HEK293 (cell line): ENCODE measurements around the gene PDE1C.

Source experiments
- CTCF ChIA-PET: fragments of 350-600 bp; formaldehyde crosslinking; extraction: SDS; loops from one replicate; lab custom pipeline; 2021; ENCODE audit warnings: antibody characterized with exemption; lab: Yijun Ruan, JAX
- POLR2A ChIA-PET: fragments of 300-600 bp; formaldehyde crosslinking; extraction: SDS; loops from one replicate; lab custom pipeline; 2020; ENCODE audit warnings: antibody characterized with exemption, inconsistent platforms; lab: Yijun Ruan, JAX
- H3K27ac ChIP-seq: fragments of 200-500 bp; sonication (Bioruptor generic); 2 replicates; pipeline ENCODE4 v1.5.1; 2014; ENCODE audit warnings: low read depth, low read length, control low read depth, inconsistent platforms; ENCODE audit errors: extremely low read depth
- H3K36me3 ChIP-seq, 2 experiments: fragments of 200-500 bp in 1 of 2; sonication (Bioruptor generic) in 1 of 2; 1 replicate in 1 of 2; 2 replicates in 1 of 2; pipeline ENCODE4 v1.5.1; 2014 to 2017; ENCODE audit warnings: inconsistent platforms in 2 of 2, low read length in 2 of 2; ENCODE audit not compliant: control insufficient read depth in 2 of 2, insufficient read depth in 1 of 2
- H3K4me1 ChIP-seq: fragments of 200-500 bp; sonication (Bioruptor generic); 2 replicates; pipeline ENCODE4 v1.5.1; 2014; ENCODE audit warnings: mild to moderate bottlenecking, low read length, inconsistent platforms; ENCODE audit not compliant: control insufficient read depth, insufficient read depth
- H3K4me3 ChIP-seq: 2 replicates; pipeline ENCODE4 v1.5.1; 2011; ENCODE audit warnings: low read depth, mild to moderate bottlenecking, control low read depth, low read length, moderate library complexity
- H3K9me3 ChIP-seq: fragments of 200-500 bp; sonication (Bioruptor generic); 2 replicates; pipeline ENCODE4 v1.5.1; 2014; ENCODE audit warnings: low read depth, low read length, inconsistent platforms; ENCODE audit not compliant: control insufficient read depth, insufficient read depth
- EGR2 ChIP-seq: fragments of 450-650 bp; formaldehyde crosslinking; IDR thresholded peaks from 2 replicates; pipeline ENCODE4 v1.5.1; 2016; ENCODE audit warnings: low read depth, missing biosample characterization, missing genetic modification characterization
- KLF9 ChIP-seq: fragments of 450-650 bp; formaldehyde crosslinking; IDR thresholded peaks from 2 replicates; pipeline ENCODE4 v1.5.1; 2016; ENCODE audit warnings: missing biosample characterization, missing genetic modification characterization, low read depth
- PRDM1 ChIP-seq: fragments of 450-650 bp; formaldehyde crosslinking; IDR thresholded peaks from 2 replicates; pipeline ENCODE4; 2016; ENCODE audit warnings: missing biosample characterization, missing genetic modification characterization
- YY1 ChIP-seq: fragments of 450-650 bp; formaldehyde crosslinking; IDR thresholded peaks from 2 replicates; pipeline ENCODE4 v1.5.1; 2018; ENCODE audit warnings: missing biosample characterization, missing genetic modification characterization
- ZBTB17 ChIP-seq: fragments of 450-650 bp; formaldehyde crosslinking; IDR thresholded peaks from 2 replicates; pipeline ENCODE4 v1.5.1; 2016; ENCODE audit warnings: missing biosample characterization, missing genetic modification characterization
- ZNF174 ChIP-seq: fragments of 450-650 bp; formaldehyde crosslinking; IDR thresholded peaks from 2 replicates; pipeline ENCODE4 v1.5.0; 2017; ENCODE audit warnings: missing biosample characterization, mild to moderate bottlenecking, missing genetic modification characterization
- ZNF211 ChIP-seq: fragments of 450-650 bp; formaldehyde crosslinking; IDR thresholded peaks from 2 replicates; pipeline ENCODE4 v1.5.1; 2016; ENCODE audit warnings: low read depth, missing biosample characterization, missing genetic modification characterization
- ZNF221 ChIP-seq: fragments of 450-650 bp; formaldehyde crosslinking; IDR thresholded peaks from 2 replicates; pipeline ENCODE4 v1.5.1; 2017; ENCODE audit warnings: missing biosample characterization, missing genetic modification characterization, borderline replicate concordance
- ZNF23 ChIP-seq: fragments of 450-650 bp; formaldehyde crosslinking; IDR thresholded peaks from 2 replicates; pipeline ENCODE4 v1.5.1; 2016; ENCODE audit warnings: missing biosample characterization, missing genetic modification characterization, borderline replicate concordance
- ZNF37A ChIP-seq: fragments of 450-650 bp; IDR thresholded peaks from 2 replicates; pipeline ENCODE4 v1.5.1; 2018; ENCODE audit warnings: missing biosample characterization, missing genetic modification characterization
- ZNF510 ChIP-seq: fragments of 450-650 bp; formaldehyde crosslinking; IDR thresholded peaks from 2 replicates; pipeline ENCODE4 v1.5.1; 2018; ENCODE audit warnings: mild to moderate bottlenecking, missing genetic modification characterization, missing biosample characterization; ENCODE audit not compliant: insufficient replicate concordance
- ZNF571 ChIP-seq: fragments of 450-650 bp; formaldehyde crosslinking; IDR thresholded peaks from 2 replicates; pipeline ENCODE4 v1.5.0; 2017; ENCODE audit warnings: missing biosample characterization, missing genetic modification characterization
- ZNF623 ChIP-seq: fragments of 450-650 bp; formaldehyde crosslinking; IDR thresholded peaks from 2 replicates; pipeline ENCODE4 v1.5.1; 2016; ENCODE audit warnings: missing biosample characterization, missing genetic modification characterization
- ZNF624 ChIP-seq: fragments of 450-650 bp; formaldehyde crosslinking; IDR thresholded peaks from 2 replicates; pipeline ENCODE4 v1.5.1; 2017; ENCODE audit warnings: missing biosample characterization, missing genetic modification characterization
- ZNF830 ChIP-seq: fragments of 450-650 bp; IDR thresholded peaks from 2 replicates; pipeline ENCODE4 v1.5.0; 2018; ENCODE audit warnings: missing biosample characterization, missing genetic modification characterization, low read depth, mild to moderate bottlenecking, moderate library complexity
- ZSCAN30 ChIP-seq: fragments of 450-650 bp; IDR thresholded peaks from 2 replicates; pipeline ENCODE4 v1.5.1; 2018; ENCODE audit warnings: missing biosample characterization, mild to moderate bottlenecking, missing genetic modification characterization, moderate library complexity
- TF ChIP-seq, protein P1 (sequence below): fragments of 450-650 bp; formaldehyde crosslinking; IDR thresholded peaks from 2 replicates; pipeline ENCODE4 v1.5.1; 2016; ENCODE audit warnings: missing biosample characterization, missing genetic modification characterization
- TF ChIP-seq, protein P2 (sequence below): fragments of 450-650 bp; formaldehyde crosslinking; IDR thresholded peaks from 2 replicates; pipeline ENCODE4 v1.5.1; 2016; ENCODE audit warnings: missing biosample characterization, missing genetic modification characterization
- TF ChIP-seq, protein P3 (sequence below): fragments of 450-650 bp; formaldehyde crosslinking; IDR thresholded peaks from 2 replicates; pipeline ENCODE4 v1.5.1; 2016; ENCODE audit warnings: missing biosample characterization, missing genetic modification characterization
- TF ChIP-seq, protein P4 (sequence below): fragments of 450-650 bp; IDR thresholded peaks from 2 replicates; pipeline ENCODE4 v1.5.1; 2018; ENCODE audit warnings: missing biosample characterization, missing genetic modification characterization
- TF ChIP-seq, protein P5 (sequence below): fragments of 450-650 bp; formaldehyde crosslinking; optimal IDR thresholded peaks from 2 replicates; pipeline ENCODE3; 2016; ENCODE audit warnings: missing biosample characterization, mild to moderate bottlenecking, missing genetic modification characterization
- TF ChIP-seq, protein P6 (sequence below): fragments of 450-650 bp; formaldehyde crosslinking; IDR thresholded peaks from 2 replicates; pipeline ENCODE4; 2016; ENCODE audit warnings: missing biosample characterization, missing genetic modification characterization

PDE1C gene

DNA sequence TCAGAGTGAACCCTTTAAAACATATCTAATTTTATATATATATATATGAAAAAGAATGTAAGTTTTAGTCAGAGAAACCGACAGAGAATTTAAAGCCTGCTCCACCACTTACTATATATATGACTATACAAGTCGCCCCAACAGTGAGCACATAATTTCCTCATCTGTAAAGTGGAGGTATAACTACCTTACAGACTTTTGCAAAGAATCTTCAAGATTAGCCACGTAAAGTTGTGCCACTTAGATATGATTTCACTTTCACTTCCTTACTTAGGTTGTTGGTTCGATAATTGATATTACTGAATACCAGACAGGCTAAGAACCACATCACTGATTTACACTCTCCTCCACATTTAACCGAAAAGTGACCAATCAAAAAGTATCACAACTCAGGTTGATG lies 94.7 kb downstream of the PDE1C start:
- ChIA-PET POLR2A (no interaction called here), CTCF (no interaction called here)
- no peaks in the 10 kb centered on the region for H3K36me3 ChIP-seq
- no peak for TF ChIP-seq YY1 (tag by site-specific recombination)
- TF ChIP-seq, protein P1, sequence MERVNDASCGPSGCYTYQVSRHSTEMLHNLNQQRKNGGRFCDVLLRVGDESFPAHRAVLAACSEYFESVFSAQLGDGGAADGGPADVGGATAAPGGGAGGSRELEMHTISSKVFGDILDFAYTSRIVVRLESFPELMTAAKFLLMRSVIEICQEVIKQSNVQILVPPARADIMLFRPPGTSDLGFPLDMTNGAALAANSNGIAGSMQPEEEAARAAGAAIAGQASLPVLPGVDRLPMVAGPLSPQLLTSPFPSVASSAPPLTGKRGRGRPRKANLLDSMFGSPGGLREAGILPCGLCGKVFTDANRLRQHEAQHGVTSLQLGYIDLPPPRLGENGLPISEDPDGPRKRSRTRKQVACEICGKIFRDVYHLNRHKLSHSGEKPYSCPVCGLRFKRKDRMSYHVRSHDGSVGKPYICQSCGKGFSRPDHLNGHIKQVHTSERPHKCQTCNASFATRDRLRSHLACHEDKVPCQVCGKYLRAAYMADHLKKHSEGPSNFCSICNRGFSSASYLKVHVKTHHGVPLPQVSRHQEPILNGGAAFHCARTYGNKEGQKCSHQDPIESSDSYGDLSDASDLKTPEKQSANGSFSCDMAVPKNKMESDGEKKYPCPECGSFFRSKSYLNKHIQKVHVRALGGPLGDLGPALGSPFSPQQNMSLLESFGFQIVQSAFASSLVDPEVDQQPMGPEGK (tag by site-specific recombination), result no peak
- TF ChIP-seq ZBTB17 (tag by site-specific recombination), result no peak
- TF ChIP-seq, protein P2, sequence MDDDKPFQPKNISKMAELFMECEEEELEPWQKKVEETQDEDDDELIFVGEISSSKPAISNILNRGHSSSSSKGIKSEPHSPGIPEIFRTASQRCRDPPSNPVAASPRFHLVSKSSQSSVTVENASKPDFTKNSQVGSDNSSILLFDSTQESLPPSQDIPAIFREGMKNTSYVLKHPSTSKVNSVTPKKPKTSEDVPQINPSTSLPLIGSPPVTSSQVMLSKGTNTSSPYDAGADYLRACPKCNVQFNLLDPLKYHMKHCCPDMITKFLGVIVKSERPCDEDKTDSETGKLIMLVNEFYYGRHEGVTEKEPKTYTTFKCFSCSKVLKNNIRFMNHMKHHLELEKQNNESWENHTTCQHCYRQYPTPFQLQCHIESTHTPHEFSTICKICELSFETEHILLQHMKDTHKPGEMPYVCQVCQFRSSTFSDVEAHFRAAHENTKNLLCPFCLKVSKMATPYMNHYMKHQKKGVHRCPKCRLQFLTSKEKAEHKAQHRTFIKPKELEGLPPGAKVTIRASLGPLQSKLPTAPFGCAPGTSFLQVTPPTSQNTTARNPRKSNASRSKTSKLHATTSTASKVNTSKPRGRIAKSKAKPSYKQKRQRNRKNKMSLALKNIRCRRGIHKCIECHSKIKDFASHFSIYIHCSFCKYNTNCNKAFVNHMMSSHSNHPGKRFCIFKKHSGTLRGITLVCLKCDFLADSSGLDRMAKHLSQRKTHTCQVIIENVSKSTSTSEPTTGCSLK (tag by site-specific recombination), result no peak
- TF ChIP-seq ZNF211 (tag by site-specific recombination), result no peak
- TF ChIP-seq ZNF174 (tag by site-specific recombination), result no peak
- H3K4me3 ChIP-seq, result no peak overlapping the region
- H3K9me3 ChIP-seq, result no peaks in the 10 kb centered on the region
- no peak overlapping the region for H3K27ac ChIP-seq
- H3K4me1 ChIP-seq, result no peaks in the 10 kb centered on the region

- no peak for TF ChIP-seq ZNF37A
- no peaks in the 10 kb centered on the region for H3K36me3 ChIP-seq
- H3K4me1 ChIP-seq, result no peaks in the 10 kb centered on the region
- POLR2A ChIA-PET, result no interaction called here
- H3K9me3 ChIP-seq, result no peaks in the 10 kb centered on the region
- no peak overlapping the region for H3K4me3 ChIP-seq
- no peak overlapping the region for H3K27ac ChIP-seq
- CTCF ChIA-PET, result no interaction called here
Measured at GRCh38 chr7:31974351-31974750, 95.9 kb downstream of the PDE1C start.

DNA sequence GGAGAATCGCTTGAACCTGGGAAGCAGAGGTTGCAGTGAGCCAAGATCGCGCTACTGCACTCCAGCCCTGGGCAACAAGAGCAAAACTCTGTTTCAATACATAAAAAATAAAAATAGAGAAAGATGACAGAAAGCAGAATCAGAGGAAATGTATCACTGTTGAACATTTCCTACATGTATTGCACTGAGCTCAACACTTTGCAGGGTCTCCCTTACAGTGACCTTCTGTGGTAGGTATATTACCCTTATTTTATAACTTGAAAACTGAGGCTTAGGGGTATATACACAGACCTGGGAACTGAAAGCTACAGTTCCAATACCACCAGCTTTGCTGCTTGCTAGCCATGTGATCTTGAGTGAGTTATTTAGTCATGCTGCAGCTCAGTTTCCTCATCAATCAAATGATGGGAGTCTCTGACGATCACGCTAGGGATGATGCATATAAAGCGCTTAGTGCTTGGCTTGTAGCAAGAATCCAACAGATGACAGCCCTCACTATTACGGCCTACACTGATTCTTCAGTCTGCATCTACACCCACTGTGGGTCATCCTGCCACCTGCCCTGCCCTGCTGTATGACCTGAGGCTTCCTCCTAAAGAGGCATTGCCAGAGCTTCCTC lies 99.0 kb downstream of the PDE1C start:
- Histone ChIP-seq H3K9me3 (no peaks in the 10 kb centered on the region), H3K4me1 (no peaks in the 10 kb centered on the region), H3K4me3 (no peak overlapping the region), H3K36me3 (no peaks in the 10 kb centered on the region), H3K27ac (no peak overlapping the region)
- CTCF ChIA-PET, result interaction anchor here (0.7 kb wide), 1 partner anchor 506 kb away, joined by 4 read pairs; no protein-coding TSS in a partner anchor
- POLR2A ChIA-PET, result no interaction called here
- no peak for TF ChIP-seq ZNF221 (tag by site-specific recombination)
- TF ChIP-seq EGR2, result no peak
- TF ChIP-seq ZNF571 (tag by site-specific recombination), result no peak
- TF ChIP-seq, protein P3, sequence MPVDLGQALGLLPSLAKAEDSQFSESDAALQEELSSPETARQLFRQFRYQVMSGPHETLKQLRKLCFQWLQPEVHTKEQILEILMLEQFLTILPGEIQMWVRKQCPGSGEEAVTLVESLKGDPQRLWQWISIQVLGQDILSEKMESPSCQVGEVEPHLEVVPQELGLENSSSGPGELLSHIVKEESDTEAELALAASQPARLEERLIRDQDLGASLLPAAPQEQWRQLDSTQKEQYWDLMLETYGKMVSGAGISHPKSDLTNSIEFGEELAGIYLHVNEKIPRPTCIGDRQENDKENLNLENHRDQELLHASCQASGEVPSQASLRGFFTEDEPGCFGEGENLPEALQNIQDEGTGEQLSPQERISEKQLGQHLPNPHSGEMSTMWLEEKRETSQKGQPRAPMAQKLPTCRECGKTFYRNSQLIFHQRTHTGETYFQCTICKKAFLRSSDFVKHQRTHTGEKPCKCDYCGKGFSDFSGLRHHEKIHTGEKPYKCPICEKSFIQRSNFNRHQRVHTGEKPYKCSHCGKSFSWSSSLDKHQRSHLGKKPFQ (tag by site-specific recombination), result no peak
- TF ChIP-seq, protein P4, sequence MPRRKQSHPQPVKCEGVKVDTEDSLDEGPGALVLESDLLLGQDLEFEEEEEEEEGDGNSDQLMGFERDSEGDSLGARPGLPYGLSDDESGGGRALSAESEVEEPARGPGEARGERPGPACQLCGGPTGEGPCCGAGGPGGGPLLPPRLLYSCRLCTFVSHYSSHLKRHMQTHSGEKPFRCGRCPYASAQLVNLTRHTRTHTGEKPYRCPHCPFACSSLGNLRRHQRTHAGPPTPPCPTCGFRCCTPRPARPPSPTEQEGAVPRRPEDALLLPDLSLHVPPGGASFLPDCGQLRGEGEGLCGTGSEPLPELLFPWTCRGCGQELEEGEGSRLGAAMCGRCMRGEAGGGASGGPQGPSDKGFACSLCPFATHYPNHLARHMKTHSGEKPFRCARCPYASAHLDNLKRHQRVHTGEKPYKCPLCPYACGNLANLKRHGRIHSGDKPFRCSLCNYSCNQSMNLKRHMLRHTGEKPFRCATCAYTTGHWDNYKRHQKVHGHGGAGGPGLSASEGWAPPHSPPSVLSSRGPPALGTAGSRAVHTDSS (tag by site-specific recombination), result no peak
- TF ChIP-seq, protein P5, sequence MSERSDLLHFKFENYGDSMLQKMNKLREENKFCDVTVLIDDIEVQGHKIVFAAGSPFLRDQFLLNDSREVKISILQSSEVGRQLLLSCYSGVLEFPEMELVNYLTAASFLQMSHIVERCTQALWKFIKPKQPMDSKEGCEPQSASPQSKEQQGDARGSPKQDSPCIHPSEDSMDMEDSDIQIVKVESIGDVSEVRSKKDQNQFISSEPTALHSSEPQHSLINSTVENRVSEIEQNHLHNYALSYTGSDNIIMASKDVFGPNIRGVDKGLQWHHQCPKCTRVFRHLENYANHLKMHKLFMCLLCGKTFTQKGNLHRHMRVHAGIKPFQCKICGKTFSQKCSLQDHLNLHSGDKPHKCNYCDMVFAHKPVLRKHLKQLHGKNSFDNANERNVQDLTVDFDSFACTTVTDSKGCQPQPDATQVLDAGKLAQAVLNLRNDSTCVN (tag by site-specific recombination), result no peak
- no peak for TF ChIP-seq ZNF23 (tag by site-specific recombination)
- TF ChIP-seq PRDM1 (tag by site-specific recombination), result no peak
- TF ChIP-seq KLF9 (tag by site-specific recombination), result no peak
- no peak for TF ChIP-seq ZSCAN30 (tag by site-specific recombination)
- TF ChIP-seq, protein P6, sequence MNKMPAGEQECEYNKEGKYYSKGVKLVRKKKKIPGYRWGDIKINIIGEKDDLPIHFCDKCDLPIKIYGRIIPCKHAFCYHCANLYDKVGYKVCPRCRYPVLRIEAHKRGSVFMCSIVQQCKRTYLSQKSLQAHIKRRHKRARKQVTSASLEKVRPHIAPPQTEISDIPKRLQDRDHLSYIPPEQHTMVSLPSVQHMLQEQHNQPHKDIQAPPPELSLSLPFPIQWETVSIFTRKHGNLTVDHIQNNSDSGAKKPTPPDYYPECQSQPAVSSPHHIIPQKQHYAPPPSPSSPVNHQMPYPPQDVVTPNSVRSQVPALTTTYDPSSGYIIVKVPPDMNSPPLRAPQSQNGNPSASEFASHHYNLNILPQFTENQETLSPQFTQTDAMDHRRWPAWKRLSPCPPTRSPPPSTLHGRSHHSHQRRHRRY (tag by site-specific recombination), result no peak
- TF ChIP-seq ZNF830 (tag by site-specific recombination), result no peak
- TF ChIP-seq YY1 (tag by site-specific recombination), result no peak
- no peak for TF ChIP-seq ZNF510 (tag by site-specific recombination)
- no peak for TF ChIP-seq ZNF623 (tag by site-specific recombination)
- no peak for TF ChIP-seq ZNF624 (tag by site-specific recombination)
